Measurements from ENCODE around the gene HPSE2. TPM values are rescaled to one million over a fixed set of nuclear protein-coding genes. Genes with fewer than 3 reads are reported as not detected.

HPSE2 gene
- total RNA-seq, 1 donor from 2014 or later = not detected

DNA sequence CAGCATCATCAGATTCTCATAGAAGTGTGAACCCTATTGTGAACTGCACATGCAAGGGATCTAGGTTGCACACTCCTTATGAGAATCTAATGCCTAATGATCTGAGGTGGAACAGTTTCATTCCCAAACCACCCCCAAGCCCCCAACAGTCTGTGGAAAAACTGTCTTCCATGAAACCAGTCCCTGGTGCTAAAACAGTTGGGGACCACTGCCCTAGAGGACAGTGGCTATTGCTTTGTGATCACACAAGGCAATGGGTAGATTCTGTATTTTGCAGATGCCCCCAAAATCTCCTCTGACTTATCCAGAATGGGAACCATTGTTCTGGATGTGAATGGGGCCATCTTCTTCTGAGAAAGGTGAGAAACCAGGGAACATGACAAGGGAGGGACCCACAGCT, 757.8 kb downstream of the HPSE2 start:
- no peak overlapping the region for H3K4me3 ChIP-seq (ENCODE audit: low read depth, low read length)
- H3K27me3 ChIP-seq (ENCODE audit: control insufficient read depth, insufficient read depth, low read length) = no peaks in the 10 kb centered on the region
- TF ChIP-seq, protein P1, sequence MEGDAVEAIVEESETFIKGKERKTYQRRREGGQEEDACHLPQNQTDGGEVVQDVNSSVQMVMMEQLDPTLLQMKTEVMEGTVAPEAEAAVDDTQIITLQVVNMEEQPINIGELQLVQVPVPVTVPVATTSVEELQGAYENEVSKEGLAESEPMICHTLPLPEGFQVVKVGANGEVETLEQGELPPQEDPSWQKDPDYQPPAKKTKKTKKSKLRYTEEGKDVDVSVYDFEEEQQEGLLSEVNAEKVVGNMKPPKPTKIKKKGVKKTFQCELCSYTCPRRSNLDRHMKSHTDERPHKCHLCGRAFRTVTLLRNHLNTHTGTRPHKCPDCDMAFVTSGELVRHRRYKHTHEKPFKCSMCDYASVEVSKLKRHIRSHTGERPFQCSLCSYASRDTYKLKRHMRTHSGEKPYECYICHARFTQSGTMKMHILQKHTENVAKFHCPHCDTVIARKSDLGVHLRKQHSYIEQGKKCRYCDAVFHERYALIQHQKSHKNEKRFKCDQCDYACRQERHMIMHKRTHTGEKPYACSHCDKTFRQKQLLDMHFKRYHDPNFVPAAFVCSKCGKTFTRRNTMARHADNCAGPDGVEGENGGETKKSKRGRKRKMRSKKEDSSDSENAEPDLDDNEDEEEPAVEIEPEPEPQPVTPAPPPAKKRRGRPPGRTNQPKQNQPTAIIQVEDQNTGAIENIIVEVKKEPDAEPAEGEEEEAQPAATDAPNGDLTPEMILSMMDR (IDR thresholded peaks at IDR 0.05; ENCODE audit: insufficient read depth, low read length, poor library complexity, severe bottlenecking) = no peak
- H3K36me3 ChIP-seq (ENCODE audit: control insufficient read depth, insufficient read depth, low read length) = no peaks in the 10 kb centered on the region
- DNase-seq (ENCODE audit: low read depth) = no peak

DNA sequence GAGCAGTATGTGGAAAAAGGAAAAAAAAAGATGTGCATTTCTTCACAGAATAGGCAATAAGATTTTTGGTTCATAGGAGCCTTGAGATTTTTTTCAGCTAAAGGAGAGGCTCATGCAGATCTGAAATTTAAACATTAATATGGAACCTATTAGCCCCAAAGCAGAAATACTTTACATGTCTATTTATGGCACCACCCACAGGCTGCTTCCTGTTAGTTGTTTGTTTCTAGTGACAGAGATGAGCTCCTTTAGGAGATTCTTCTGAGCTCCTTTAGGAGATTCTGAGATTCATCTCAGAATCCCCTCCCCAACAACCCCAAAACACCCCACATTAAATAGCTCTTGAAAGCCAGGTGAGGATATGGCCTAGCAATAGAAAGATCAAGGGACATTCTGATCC, 761.0 kb downstream of the HPSE2 start:
- no peaks in the 10 kb centered on the region for H3K27me3 ChIP-seq (ENCODE audit: control insufficient read depth, insufficient read depth, low read length)
- no peak overlapping the region for H3K4me3 ChIP-seq (ENCODE audit: low read depth, low read length)
- TF ChIP-seq, protein P1 (IDR thresholded peaks at IDR 0.05; ENCODE audit: insufficient read depth, low read length, poor library complexity, severe bottlenecking) = no peak
- no peak for DNase-seq (ENCODE audit: low read depth)
- H3K36me3 ChIP-seq (ENCODE audit: control insufficient read depth, insufficient read depth, low read length) = no peaks in the 10 kb centered on the region

DNA sequence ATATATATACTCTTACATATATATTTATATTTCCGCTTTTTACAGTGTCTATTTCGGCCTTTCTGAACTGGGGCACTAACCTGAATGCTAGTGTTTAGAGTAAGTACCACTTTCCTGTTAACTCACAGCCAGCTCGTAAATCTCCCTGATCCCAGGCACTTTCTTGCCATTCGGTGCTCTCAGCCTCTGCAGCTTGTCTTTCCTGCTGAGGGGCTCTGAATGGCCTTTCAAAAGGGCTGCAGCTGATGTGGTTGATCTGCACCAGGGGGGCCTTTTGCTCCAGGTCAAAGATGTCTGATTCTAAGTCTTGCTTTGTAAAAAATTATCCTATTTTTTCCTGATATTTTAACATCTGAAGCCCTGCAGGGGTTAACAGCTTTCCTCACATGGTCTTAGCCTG, 763.5 kb downstream of the HPSE2 start:
- Histone ChIP-seq H3K36me3 (ENCODE audit: control insufficient read depth, insufficient read depth, low read length) (no peaks in the 10 kb centered on the region), H3K27me3 (ENCODE audit: control insufficient read depth, insufficient read depth, low read length) (no peaks in the 10 kb centered on the region), H3K4me3 (ENCODE audit: low read depth, low read length) (no peak overlapping the region)
- DNase-seq (ENCODE audit: low read depth) = no peak
- TF ChIP-seq, protein P1 (IDR thresholded peaks at IDR 0.05; ENCODE audit: insufficient read depth, low read length, poor library complexity, severe bottlenecking) = no peak

DNA sequence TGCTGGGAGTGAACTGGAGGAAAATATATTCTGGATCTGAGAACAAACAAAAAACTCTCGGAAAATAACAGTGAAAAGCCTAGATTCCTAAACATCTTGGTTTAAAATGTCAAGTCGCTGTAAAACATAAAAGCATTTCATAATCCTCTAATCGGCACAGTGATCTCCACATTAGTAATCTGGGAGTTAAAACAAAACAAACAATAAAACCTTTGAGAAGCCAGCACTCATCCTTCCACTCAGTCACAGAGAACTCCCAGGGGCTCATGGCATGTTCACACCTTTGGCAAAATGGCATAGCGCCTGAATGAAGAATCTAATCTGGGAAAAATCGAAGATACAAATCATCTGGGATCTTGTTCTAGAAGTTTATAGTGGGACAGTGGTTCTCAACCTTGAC, 764.8 kb downstream of the HPSE2 start:
- Histone ChIP-seq H3K4me3 (ENCODE audit: low read depth, low read length) (no peak overlapping the region), H3K27me3 (ENCODE audit: control insufficient read depth, insufficient read depth, low read length) (no peaks in the 10 kb centered on the region), H3K36me3 (ENCODE audit: control insufficient read depth, insufficient read depth, low read length) (no peaks in the 10 kb centered on the region)
- DNase-seq (ENCODE audit: low read depth) = no peak
- TF ChIP-seq, protein P1 (IDR thresholded peaks at IDR 0.05; ENCODE audit: insufficient read depth, low read length, poor library complexity, severe bottlenecking) = no peak

DNA sequence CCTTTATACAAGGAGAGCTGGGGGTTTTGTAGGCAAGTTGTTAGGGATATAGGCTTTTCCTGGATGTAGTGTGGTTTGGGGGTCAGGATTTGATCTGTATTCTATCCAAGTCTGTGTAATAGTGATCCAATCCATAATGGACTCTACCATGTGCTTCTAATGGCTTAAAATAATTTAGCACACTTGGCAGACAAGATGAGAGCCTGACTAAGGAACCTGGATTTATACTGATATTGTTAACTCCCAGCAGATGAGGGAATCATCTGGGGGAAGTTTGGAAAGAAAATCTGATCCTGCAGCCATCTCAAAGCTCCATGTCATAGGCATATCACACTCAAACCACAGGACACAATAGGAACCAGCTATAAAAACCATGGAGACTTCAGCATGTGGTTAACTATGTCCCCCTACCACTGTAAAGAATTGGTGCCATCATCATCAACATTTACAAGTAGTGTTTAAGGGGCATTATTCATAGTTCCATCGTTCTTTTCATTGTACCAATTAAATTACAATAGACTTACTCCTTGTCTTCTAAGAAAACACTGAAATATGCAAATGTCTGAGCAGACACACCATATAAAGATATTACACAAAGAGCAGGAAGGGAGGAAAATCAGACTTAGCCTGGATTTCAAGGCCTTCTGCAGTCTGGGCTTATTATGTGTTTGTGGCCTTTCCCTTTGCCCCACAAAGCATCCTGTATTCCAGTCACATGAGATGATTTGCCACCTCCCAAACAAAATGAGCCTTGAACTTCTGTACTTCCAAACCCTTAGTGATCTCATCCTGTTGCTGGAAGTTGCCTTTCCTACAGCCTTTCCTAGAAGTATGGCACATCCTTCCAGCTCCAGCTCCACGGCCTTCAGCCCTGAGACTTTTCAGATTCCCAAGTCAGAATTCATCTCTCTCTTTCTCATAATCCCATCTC, 766.4 kb downstream of the HPSE2 start:
- H3K27me3 ChIP-seq (ENCODE audit: control insufficient read depth, insufficient read depth, low read length) = no peaks in the 10 kb centered on the region
- TF ChIP-seq, protein P1 (IDR thresholded peaks at IDR 0.05; ENCODE audit: insufficient read depth, low read length, poor library complexity, severe bottlenecking) = no peak
- H3K4me3 ChIP-seq (ENCODE audit: low read depth, low read length) = no peak overlapping the region
- H3K36me3 ChIP-seq (ENCODE audit: control insufficient read depth, insufficient read depth, low read length) = no peaks in the 10 kb centered on the region
- no peak for DNase-seq (ENCODE audit: low read depth)
